Naive thymus-derived CD8-positive, alpha-beta T cell (primary cell): Measurements from ENCODE around the gene HGD. TPM values are rescaled to one million over a fixed set of nuclear protein-coding genes. Genes with fewer than 3 reads are reported as not detected.

Experiments
- ATAC-seq, 2 donors: fragments of 150-1000 bp; cut with Tn5 transposase in 1 of 2; sonication (Bioruptor Pico), chemical (Tn5 transposase) in 1 of 2; 1 replicate in 1 of 2; 2 replicates in 1 of 2; pipeline ENCODE4 v1.10.0; 2021; ENCODE audit warnings: mild to moderate bottlenecking in 2 of 2, moderate library complexity in 2 of 2
- POLR2A ChIA-PET: fragments of 350-600 bp; sonication (Branson Sonifier 250); formaldehyde crosslinking; loops from one replicate; lab custom pipeline; 2021; ENCODE audit warnings: antibody characterized with exemption; lab: Charles Lee
- DNase-seq, 10 donors: peaks; one replicate each; pipeline versions ENCODE4 v3.0.0 to v3.0.0-alpha.2; 2020 to 2022
- H3K27ac Mint-ChIP-seq, 10 donors: one replicate each; pipeline ENCODE4 v1.8.0; 2020 to 2022; ENCODE audit warnings: mild to moderate bottlenecking in 10 of 10, mixed read lengths in 10 of 10, moderate library complexity in 4 of 10, inconsistent platforms in 1 of 10
- H3K27me3 Mint-ChIP-seq, 5 donors: one replicate each; pipeline ENCODE4 v1.8.0; 2021 to 2022; ENCODE audit warnings: mixed read lengths in 5 of 5
- H3K36me3 Mint-ChIP-seq, 3 donors: one replicate each; pipeline ENCODE4 v1.8.0; 2020 to 2022; ENCODE audit warnings: mixed read lengths in 3 of 3, mild to moderate bottlenecking in 2 of 3, inconsistent platforms in 1 of 3
- H3K4me1 Mint-ChIP-seq, 4 donors: one replicate each; pipeline ENCODE4 v1.8.0; 2021 to 2022; ENCODE audit warnings: mixed read lengths in 4 of 4
- H3K4me3 Mint-ChIP-seq, 10 donors: one replicate each; pipeline ENCODE4 v1.8.0; 2020 to 2022; ENCODE audit warnings: mild to moderate bottlenecking in 10 of 10, mixed read lengths in 10 of 10, moderate library complexity in 6 of 10, inconsistent platforms in 1 of 10
- H3K9me3 Mint-ChIP-seq, 9 donors: one replicate each; pipeline ENCODE4 v1.8.0; 2020 to 2022; ENCODE audit warnings: mixed read lengths in 9 of 9, mild to moderate bottlenecking in 3 of 9, inconsistent platforms in 1 of 9, moderate library complexity in 1 of 9
- polyA plus RNA-seq, 3 donors: library from polyadenylated mRNA; unstranded; fragments of 300-500 nt; fragmentation: Illumina TruSeq; gene quantifications; one replicate each; pipeline ENCODE4 v1.2.3, GENCODE V29; 2021
- total RNA-seq, 8 experiments: library from RNA in 2 of 8; stranded (reverse) in 2 of 8; gene quantifications; one replicate each; pipeline ENCODE4 v1.2.3 and lab custom pipeline; 2021 to 2026

HGD gene
- total and polyA plus RNA-seq, 5 experiments from 2014 or later, result 3.8 to 5.5 TPM; not detected in 3

DNA sequence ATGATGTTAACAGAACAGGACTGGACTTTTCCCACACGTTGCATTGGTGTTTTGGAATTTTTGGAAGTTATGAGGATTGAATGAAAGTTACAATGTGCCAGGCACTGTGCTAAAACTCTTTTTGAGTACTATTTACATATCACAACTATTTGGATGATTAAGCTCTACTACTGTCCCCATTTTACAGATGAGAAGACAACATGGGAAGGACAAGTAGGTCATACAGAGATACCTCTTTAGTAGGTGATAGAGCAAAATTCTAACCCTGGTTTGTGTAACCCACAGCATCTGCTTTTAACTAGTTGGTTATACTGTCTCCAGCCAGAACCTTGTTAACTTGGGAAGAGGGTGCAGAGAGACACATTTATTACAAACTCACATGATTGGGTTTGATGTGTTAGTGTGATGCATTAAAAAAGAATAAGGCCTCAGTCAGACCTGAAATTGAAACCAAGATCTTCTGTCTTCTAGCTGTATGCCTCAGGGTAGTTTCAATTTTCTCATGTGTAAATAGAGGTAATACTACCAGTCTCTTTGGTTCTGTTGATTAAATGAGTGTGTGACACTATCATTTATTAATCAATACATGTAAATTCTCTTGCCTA is 84.5 kb downstream of the HGD start:
- ATAC-seq (no peak), DNase-seq (no peak)
- peaks cover 10 to 17% (median 13%) of the 10 kb centered on the region in 4 donors for H3K4me1 Mint-ChIP-seq
- H3K27ac Mint-ChIP-seq, result peak overlapping the region in 2 of 10 donors; percentile 83 to 84
- POLR2A ChIA-PET, result interaction anchor here (1.1 kb wide), 1 partner anchor 145 kb away, joined by 3 read pairs; the partner anchor contains the start of genes GTF2E1 and RABL3
- H3K27me3 Mint-ChIP-seq, result peaks cover 0 to 2% (median 0%) of the 10 kb centered on the region in 5 donors
- H3K4me3 Mint-ChIP-seq, result peak overlapping the region in 2 of 10 donors; percentile 61 to 81
- peaks cover 0 to 27% (median 9%) of the 10 kb centered on the region in 3 donors for H3K36me3 Mint-ChIP-seq
- H3K9me3 Mint-ChIP-seq, result no peaks in the 10 kb centered on the region

DNA sequence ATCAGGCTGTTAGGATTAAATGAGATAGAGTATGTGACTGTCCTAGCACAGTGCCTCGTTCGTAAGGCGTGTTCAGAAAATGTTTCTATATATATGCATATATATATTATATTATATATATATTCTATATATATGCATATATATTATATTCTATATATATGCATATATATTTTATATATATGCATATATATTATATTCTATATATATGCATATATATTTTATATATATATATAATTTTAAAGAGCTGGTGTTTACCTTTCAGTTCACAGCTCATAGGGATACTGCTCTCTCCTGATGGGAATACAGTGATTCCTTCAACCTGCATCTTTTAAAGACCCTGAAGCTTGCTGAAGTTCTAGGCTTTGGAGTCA is 85.2 kb downstream of the HGD start:
- no peaks in the 10 kb centered on the region for H3K9me3 Mint-ChIP-seq
- H3K27ac Mint-ChIP-seq, result peak overlapping the region in 8 of 10 donors; percentile 96 to 99 (median 98)

DNA sequence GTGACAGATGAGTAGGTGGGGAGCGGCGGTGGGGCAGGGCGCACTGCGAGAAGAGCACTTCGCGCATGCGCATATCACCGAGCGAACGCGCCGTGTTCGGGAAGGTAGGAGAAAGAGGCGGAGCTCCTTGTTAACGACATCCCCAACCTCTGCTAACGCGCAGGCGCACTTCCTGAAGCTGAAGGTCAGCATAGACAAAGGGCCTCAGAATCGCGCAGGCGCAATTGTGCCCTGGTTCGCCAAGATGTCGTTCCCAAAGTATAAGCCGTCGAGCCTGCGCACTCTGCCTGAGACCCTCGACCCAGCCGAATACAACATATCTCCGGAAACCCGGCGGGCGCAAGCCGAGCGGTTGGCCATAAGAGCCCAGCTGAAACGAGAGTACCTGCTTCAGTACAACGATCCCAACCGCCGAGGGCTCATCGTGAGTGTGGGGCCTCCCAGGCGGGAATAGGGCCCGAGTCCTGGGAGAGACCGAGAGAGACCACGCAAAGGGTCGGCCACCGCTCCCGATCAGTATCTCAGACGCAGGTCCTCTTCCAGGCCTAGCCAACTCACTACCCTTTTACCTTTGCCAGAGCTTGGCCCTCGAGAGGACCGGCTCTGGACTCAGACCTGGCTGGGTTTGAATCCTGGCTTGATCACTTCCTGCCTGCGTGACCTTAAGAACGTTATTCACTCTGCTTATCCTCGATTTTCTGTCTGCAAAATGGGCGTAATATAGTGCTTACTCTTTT is 85.8 kb downstream of the HGD start, which contains the start of gene NDUFB4:
Gene NDUFB4 (plus strand): TSS at position 221 of the 737 bp plus-strand sequence. CDS start 24 bp downstream, at position 245.
- H3K9me3 Mint-ChIP-seq, result no peaks in the 10 kb centered on the region
- peak; percentile 89 to 98 (median 94) for DNase-seq
- POLR2A ChIA-PET, result interaction anchor here (0.6 to 2.1 kb wide), 14 partner anchors 27 to 1133 kb away, joined by 3 to 37 read pairs (median 5); partner anchors contain the start of genes GSK3B, GTF2E1, LRRC58 and RABL3
- peak within 1 kb of the TSS in 8 of 10 donors; percentile 96 to 99 (median 98) for H3K27ac Mint-ChIP-seq
- ATAC-seq, result peak; percentile 91 to 93
- peaks cover 0 to 16% (median 5%) of the 10 kb centered on the region in 3 donors for H3K36me3 Mint-ChIP-seq
- H3K4me3 Mint-ChIP-seq, result peak within 1 kb of the TSS in 9 of 10 donors; percentile 90 to 98 (median 95)
- peaks cover 9 to 15% (median 13%) of the 10 kb centered on the region in 4 donors for H3K4me1 Mint-ChIP-seq
- H3K27me3 Mint-ChIP-seq, result peaks cover 0 to 2% (median 0%) of the 10 kb centered on the region in 5 donors

More for the DNA sequence above, 85.2 kb downstream of the HGD start:
- POLR2A ChIA-PET, result interaction anchor here (1.4 to 2.1 kb wide), 4 partner anchors 28 to 248 kb away, joined by 6 to 37 read pairs (median 17); partner anchors contain the start of genes GTF2E1, LRRC58 and RABL3
- ATAC-seq, result no peak
- no peak for DNase-seq
- peaks cover 9 to 16% (median 13%) of the 10 kb centered on the region in 4 donors for H3K4me1 Mint-ChIP-seq
- H3K4me3 Mint-ChIP-seq, result peak overlapping the region in 9 of 10 donors; percentile 90 to 98 (median 95)
- H3K27me3 Mint-ChIP-seq, result peaks cover 0 to 2% (median 0%) of the 10 kb centered on the region in 5 donors
- H3K36me3 Mint-ChIP-seq, result peaks cover 0 to 21% (median 9%) of the 10 kb centered on the region in 3 donors

DNA sequence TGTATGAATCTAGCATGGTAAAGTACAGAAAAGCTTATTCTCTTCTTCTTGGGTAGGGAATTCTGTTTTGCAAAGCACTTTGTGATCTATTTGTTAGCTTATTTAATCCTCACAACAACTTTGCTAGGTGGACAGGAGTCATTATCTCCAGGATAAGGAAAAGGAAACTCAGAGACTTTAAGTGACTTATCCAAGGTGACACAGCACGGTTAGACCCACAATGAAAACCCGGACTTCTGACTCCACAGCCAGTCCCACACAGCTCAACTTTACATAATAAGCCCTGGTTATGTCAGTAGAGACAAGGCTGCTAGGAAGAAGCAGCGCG is 86.3 kb downstream of the HGD start:
- POLR2A ChIA-PET, result interaction anchor here (0.6 to 2.1 kb wide), 14 partner anchors 27 to 1132 kb away, joined by 3 to 37 read pairs (median 5); partner anchors contain the start of genes GSK3B, GTF2E1, LRRC58 and RABL3
- ATAC-seq (no peak), DNase-seq (no peak)
- H3K4me1 Mint-ChIP-seq, result peaks cover 8 to 13% (median 10%) of the 10 kb centered on the region in 4 donors
- H3K4me3 Mint-ChIP-seq, result peak overlapping the region in 9 of 10 donors; percentile 90 to 98 (median 95)
- peaks cover 0 to 10% (median 0%) of the 10 kb centered on the region in 3 donors for H3K36me3 Mint-ChIP-seq
- H3K9me3 Mint-ChIP-seq, result no peaks in the 10 kb centered on the region
- peak overlapping the region in 8 of 10 donors; percentile 96 to 99 (median 98) for H3K27ac Mint-ChIP-seq
- peaks cover 0 to 4% (median 0%) of the 10 kb centered on the region in 5 donors for H3K27me3 Mint-ChIP-seq

GRCh38 chr3:120587332-120587975 is 94.6 kb downstream of the HGD start:
- DNase-seq, result no peak
- Mint-ChIP-seq H3K27me3 (peaks cover 0 to 13% (median 5%) of the 10 kb centered on the region in 5 donors), H3K36me3 (peaks cover 0 to 4% (median 0%) of the 10 kb centered on the region in 3 donors), H3K27ac (no peak overlapping the region), H3K4me1 (no peaks in the 10 kb centered on the region), H3K4me3 (no peak overlapping the region), H3K9me3 (peaks cover 0 to 6% (median 0%) of the 10 kb centered on the region in 9 donors)
- POLR2A ChIA-PET, result no interaction called here
- no peak for ATAC-seq

Other genes with a start within 250 kb of the HGD start
- under 1 TPM; 0.47 to 0.55 TPM for gene FSTL1, start 231.2 kb downstream of the HGD start, total RNA-seq
- gene FSTL1, start 231.2 kb downstream of the HGD start, polyA plus RNA-seq, result under 1 TPM in 2 of 3 donors, not detected in 1; 0.23 to 0.82 TPM
- 100 to 1,000 TPM in 1 of 2 experiments, 10 to 100 TPM in 1; 87.5 to 107 TPM for gene NDUFB4, start 85.9 kb downstream of the HGD start, total RNA-seq
- 100 to 1,000 TPM; 249 to 277 (median 277) TPM for gene NDUFB4, start 85.9 kb downstream of the HGD start, polyA plus RNA-seq
- 10 to 100 TPM; 34.9 to 39.5 TPM for gene RABL3, start 60.3 kb upstream of the HGD start, total RNA-seq
- 10 to 100 TPM; 29.5 to 41.9 (median 39.0) TPM for gene RABL3, start 60.3 kb upstream of the HGD start, polyA plus RNA-seq
- 10 to 100 TPM; 23.9 to 26.5 TPM for gene GTF2E1, start 60.5 kb upstream of the HGD start, total RNA-seq
- gene GTF2E1, start 60.5 kb upstream of the HGD start, polyA plus RNA-seq, result 10 to 100 TPM; 10.9 to 15.9 (median 11.5) TPM
- not detected for gene STXBP5L, start 226.0 kb upstream of the HGD start, total RNA-seq
- not detected for gene STXBP5L, start 226.0 kb upstream of the HGD start, polyA plus RNA-seq